HG03575 (cell line): ENCODE data around the gene VPS25.

Experiments used
- ATAC-seq: cut with Tn5 transposase; IDR thresholded peaks from one replicate; pipeline ENCODE4 v1.9.1; 2021; ENCODE audit not compliant: unreplicated experiment, insufficient number of reproducible peaks, low FRiP score; ENCODE audit errors: extremely low read depth

Gene VPS25

DNA sequence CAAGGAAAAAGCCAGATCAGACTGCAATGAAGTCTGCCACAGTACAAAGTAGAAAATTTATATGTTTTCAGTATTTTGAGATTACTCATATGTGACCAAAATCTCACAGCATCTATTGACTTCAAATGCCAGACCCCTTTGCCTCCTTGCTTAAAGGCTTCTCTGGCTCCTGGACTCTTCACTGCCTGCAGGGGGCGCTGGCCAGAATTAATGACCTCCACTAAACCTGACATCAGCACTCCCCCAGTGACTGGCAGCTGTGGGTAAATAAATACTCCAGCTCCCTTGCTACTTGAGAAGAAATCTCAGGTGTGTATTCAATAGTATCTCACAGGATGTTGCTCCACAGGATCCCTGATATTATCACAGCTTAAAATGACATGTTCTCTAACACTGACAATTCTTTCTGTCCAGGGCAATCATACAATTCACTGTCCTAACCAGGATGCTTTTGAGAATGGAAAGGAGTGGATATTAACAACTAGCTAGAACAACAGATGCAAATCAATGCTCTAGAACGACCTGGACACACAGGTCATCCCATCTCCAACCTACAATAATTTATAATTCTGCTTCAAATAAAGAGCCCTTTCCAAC, 46.8 kb downstream of the VPS25 start:
- no peak for ATAC-seq

DNA sequence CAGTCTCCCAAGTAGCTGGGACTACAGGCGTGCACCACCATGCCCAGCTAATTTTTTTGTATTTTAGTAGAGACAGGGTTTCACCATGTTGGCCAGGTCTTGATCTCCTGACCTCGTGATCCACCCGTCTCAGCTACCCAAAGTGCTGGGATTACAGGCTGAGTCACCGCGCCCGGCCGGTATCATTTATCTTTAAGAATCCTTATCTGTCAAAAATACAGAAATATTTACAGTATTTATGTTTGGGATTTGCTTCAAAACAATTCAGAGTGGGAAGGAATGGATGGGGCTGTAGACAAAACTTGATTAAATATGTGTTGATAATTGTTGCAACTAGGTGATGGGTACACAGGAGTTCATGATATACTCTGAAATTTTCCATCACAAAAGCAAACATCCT, 47.9 kb downstream of the VPS25 start:
- ATAC-seq = no peak

DNA sequence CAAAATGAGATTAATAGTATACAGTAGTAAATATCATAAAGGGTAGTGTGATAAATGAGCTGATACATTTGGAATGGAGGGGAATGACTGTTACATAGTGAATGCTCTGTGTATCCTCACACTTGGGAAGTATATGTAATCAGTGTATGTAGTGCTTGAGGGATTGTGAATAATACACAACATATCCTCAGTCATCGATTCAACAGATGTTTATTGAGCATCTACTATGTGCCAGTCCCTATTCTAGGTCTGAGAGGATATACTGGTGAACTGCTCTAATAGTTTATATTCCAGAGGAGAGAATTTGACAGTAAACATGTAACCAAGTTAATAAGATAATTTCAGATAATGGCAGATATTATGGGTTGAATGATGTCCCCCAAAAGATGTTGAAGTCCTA, 54.2 kb downstream of the VPS25 start:
- no peak for ATAC-seq
